HT1080 (cell line): ENCODE data around the gene TNIP1. TPM values are rescaled to one million over a fixed set of nuclear protein-coding genes. Genes with fewer than 3 reads are reported as not detected.

Source experiments
- DNase-seq: peaks from one replicate; pipeline ENCODE4 v3.0.0-alpha.2; 2015; ENCODE audit warnings: low read depth
- total RNA-seq: library from RNA; depleted of rRNA; stranded (reverse); fragments of >200 nt; shearing (Covaris generic); gene quantifications from 2 replicates; pipeline ENCODE4 v1.2.3, GENCODE V29; 2014

TNIP1 gene
- total RNA-seq, 1 experiment from 2014 or later: 83.0 TPM

GRCh38 chr5:151106043-151106442 lies 25.2 kb upstream of the TNIP1 start:
- DNase-seq: no peak

GRCh38 chr5:151105561-151105960 lies 24.7 kb upstream of the TNIP1 start:
- DNase-seq: no peak

DNA sequence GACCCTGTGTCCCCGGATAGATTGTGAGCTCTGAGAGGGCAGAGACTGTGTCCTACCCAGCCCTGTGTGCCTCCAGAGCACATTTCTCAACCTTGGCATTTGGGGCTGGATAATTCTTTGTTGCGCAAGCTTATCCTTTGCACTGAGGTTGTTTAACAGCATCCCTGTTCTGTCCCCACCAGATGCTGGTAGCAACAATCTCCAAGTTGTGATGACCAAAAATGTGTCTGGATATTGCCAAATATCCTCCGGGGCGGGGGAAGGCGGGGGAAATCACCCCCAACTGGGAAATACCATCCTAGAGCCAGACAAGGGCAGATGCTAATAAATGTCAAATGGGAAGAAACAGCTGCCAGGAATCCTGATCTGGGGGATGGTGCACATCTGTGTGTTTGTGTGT lies 24.0 kb upstream of the TNIP1 start:
- DNase-seq: no peak

GRCh38 chr5:151101746-151102145 lies 20.9 kb upstream of the TNIP1 start:
- DNase-seq: no peak

- no peak for DNase-seq
Observed at GRCh38 chr5:151101151-151101550, 20.3 kb upstream of the TNIP1 start.

DNA sequence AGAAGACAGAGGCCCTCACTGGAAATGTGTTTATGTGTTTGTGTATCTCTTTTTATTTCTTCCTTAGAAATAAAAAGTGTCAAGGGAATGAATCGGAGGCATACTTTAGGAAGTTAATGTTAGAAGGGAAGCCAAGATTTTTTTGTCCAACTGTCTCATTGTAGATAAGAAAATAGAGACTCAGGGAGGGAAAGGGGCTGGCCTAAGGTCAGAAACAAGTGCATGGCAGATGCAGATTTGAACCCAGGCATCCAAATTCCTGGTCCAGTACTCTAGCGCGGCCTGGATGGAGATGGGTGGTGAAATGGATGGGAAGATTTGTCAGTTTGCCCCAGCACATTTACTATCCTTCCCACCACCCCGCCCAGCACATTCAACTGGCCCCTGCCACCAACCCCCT lies 19.8 kb upstream of the TNIP1 start:
- no peak for DNase-seq

GRCh38 chr5:151098768-151099121 lies 17.9 kb upstream of the TNIP1 start:
- no peak for DNase-seq

DNA sequence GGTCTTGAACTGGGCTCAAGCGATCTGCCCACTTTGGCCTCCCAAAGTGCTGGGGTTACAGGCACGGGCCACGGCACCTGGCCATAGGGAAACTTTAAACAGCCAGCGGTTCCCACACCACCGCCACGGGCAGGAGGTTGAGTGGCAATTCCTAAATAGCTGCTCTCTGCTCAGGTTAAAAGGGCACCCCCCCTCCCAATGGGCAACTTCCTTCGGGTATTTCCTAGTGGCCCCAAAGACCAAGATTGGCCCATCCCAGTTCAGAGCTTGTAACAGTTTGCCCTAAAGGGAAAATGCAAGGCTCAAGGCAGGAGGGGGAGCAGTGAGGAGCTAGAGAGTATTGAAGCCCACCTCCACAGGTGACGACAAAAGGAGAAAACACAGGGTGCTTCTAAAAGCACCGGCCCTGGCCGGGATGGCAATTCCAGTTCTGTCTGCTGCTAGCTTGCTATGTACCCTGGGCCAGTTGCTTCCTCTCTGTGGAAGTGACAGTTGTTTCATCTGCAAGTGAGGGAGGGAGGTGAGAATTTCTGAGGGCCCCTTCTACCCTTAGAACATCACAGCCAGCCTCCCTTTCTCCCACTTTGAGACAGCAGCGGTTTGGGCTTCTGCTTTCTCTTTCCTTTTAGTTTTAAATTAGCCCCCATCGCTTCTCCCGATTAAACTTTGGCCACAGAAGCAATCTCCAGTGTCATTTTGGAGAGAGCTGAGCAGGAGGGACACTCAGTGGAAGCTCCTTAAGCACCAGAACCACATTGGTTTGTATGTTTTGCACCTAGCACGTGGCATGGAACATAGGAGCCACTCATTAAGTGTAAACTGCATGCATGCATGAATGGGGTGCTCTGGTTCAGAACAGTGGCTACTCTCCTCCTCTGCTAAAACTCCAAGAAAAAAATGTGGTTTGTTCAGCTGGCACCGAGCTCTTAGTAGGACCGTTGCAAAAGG lies 17.3 kb upstream of the TNIP1 start:
- no peak for DNase-seq

DNA sequence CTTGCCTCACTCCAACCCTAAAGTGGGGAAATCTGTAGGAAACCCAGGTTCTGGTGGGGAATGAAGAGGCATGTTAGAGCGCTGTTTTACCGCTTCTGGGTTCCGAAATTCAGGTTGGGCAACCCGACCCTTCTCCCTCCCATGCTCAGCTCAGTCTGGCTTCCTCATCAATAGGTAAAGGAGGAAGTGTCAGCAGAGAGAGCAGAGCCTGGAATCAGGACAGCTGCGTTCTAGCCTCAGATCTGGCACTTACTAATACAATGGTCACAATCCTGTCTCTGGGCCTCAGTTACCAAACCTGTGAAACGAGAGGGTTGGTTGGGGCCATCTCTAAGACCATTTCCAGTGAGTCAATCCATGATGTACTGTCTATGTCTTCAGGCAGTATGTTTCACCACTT lies 16.2 kb upstream of the TNIP1 start:
- no peak for DNase-seq

DNA sequence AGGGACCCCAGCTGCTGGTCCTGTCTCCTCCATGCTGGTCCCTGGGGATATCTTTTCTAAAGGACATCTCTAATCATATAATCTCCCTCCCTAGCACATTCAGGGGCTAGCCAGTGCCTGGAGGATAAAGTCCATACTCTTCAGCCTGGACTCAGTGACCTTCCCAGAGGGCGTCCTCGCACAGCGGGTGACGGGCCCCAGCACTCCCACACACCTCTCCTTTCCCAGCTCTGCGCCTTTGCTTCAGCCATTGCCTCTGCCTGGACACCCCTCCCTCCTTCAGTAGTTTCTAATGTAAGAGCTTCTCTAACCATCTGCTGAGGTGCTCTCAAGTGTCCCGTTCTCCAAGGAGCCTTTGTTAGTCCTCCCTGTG lies 15.2 kb upstream of the TNIP1 start:
- DNase-seq: no peak

DNA sequence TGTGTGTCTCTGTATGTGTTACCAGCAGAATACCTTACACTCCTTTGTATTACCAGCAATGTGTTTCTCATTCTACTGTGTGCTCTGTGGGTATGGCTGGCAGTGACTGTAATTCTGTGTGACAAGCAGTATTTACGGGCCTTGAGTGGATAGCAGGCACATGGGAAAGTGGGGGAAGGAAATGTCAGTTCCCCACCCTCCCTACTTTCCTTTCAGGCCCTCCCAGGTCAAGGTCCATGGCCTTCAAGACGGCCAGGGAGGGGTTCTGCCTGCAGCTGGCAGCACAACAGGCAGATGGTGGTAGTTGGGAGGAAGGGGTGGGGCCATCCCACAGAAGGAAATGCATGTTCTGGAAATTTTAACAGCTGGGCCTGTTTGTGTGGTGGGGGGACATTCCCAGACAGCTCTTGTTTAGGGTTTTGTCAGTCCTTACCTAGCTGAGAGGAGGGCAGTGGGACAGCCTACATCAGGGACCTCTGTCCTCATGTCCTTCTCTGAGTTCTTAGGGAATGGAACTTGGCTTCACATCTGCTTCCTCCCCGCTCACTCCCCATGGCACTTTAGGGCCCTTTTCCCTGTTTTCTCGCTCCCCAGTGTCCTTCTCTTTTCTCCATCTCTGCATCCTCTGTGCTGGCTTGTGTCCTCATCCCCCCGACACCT lies 14.6 kb upstream of the TNIP1 start:
- DNase-seq: no peak

GRCh38 chr5:151094852-151095245 lies 14.0 kb upstream of the TNIP1 start:
- DNase-seq: no peak

DNA sequence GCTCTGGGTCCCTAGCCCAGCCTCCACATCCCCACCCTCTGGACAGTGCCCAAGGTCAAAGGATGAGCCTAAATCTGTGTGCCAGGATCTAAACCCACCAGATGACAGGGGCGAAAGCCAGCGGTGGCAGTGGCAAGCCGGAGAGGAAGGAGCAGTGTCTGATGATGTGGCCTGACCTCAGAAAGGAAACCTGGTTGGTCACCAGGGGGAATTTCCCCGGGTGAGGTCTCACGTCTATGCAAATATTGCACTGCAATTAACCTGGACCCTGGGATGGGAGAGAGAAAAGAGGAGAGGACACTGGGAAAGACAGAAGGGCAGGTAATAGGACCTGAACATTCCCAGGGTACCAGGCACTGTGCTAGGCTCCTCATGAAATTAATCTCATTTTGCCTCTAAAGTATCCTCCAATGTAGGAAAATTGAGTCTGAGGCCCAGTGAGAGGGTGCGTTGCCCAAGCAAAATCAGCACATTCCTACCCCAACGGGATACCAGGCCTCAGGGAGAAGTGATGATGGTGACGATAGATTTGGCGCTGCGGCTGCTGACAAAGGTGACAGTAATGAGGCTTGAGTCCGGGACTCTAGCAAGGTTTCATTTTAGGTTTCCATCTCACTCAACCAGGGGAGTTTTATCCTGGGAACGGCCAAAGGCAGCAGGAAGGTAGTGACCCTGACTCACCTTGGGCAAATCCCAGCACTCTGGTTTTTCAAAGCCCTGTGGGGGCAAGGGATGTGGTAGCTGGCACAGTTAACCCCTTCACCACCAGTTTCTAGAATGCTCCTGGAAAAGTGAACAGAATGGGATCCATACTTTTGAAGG lies 13.4 kb upstream of the TNIP1 start:
- DNase-seq: peak; percentile 58

GRCh38 chr5:151093476-151093889 lies 12.6 kb upstream of the TNIP1 start:
- DNase-seq: peak; percentile 96

GRCh38 chr5:151092762-151093161 lies 11.9 kb upstream of the TNIP1 start:
- DNase-seq: peak; percentile 94

GRCh38 chr5:151089726-151090125 lies 8.9 kb upstream of the TNIP1 start:
- DNase-seq: no peak

DNA sequence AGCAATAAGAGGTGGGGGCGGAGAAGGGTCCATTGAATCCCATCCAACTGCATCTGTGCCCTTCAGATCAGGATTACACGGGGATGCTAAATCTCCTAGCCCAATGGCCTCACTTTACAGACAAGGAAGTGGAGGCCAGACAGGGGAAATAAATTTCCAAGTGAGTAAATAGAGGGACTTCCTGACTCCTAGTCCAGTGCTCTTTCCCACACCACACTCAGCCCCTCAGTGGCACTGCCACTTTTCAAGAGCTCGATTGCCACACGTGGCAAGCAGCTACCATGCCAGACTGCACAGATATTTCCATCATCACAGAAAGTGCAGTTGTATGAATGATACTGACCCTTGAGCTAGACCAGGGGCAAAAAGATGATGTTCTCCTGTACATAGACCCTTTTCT lies 8.2 kb upstream of the TNIP1 start:
- no peak for DNase-seq

DNA sequence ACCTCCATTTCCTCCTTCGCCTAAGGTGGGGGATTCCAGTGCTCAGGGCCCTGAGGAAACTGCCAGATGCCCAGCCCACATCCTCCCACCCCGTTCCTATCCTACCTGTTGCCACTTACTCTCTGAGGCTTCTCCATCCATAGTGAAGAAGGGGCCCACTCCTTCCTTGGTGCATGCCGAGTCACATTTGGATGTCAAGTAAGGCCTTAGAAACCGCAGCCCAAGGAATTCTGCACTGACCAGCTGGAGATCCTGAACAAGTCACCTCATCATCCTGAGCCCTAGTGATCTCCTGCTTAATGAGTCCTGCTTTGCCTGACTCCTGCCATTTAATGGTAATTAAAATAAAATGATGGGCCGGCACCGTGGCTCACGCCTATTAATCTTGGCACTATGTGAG lies 6.7 kb upstream of the TNIP1 start:
- DNase-seq: no peak

DNA sequence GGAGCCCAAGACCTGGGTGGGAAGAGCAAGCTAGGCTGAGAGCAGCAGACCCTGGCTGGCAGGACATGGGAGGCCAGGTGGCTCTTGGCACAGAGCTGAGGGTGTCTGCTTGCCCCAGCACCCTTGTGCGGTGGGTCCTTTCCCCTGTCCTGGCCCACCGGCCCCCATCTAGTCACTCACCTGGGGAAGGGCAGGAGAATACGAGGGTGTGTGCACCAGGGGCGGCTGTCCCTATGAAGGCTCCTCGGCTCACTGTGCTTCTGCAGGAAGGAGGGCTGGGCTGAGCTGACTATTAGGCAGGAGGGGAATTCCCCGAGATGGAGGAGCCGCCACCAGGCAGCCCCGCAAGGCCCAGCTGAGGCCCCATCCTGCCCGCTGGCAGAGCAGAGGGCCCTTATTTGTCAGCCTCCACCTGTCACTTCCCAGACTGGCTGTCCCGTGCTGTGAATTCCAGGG lies 6.1 kb upstream of the TNIP1 start:
- no peak for DNase-seq

- no peak for DNase-seq
Observed at GRCh38 chr5:151086192-151086869, 5.5 kb upstream of the TNIP1 start.

GRCh38 chr5:151085517-151086041 lies 4.7 kb upstream of the TNIP1 start:
- DNase-seq: no peak
